Measurements from ENCODE around the gene SSR2. TPM values are rescaled to one million over a fixed set of nuclear protein-coding genes. Genes with fewer than 3 reads are reported as not detected.

SSR2 gene
- polyA plus RNA-seq, 1 donor (not counting 4 experiments of a cell fraction or from before 2014, with no cell fraction given), result 302 TPM

- Histone ChIP-seq H3K79me2 (ENCODE audit: control insufficient read depth, insufficient read depth, low read length) (peaks cover 92% of the 10 kb centered on the region), H3K9ac (ENCODE audit: control insufficient read depth, extremely low read depth, insufficient read depth, low read length) (no peak overlapping the region), H3K27ac (ENCODE audit: control insufficient read depth, insufficient read depth, low read length) (no peak overlapping the region), H3K9me3 (ENCODE audit: control insufficient read depth, low read depth, low read length) (no peaks in the 10 kb centered on the region), H3K36me3 (ENCODE audit: control insufficient read depth in 2 of 2, extremely low read depth in 1 of 2, insufficient read depth in 2 of 2, low read length in 2 of 2) (peaks cover 16 to 22% of the 10 kb centered on the region in 2 experiments), H3K9me1 (ENCODE audit: control insufficient read depth, extremely low read depth, insufficient read depth, low read length) (peaks cover 6% of the 10 kb centered on the region), H3K4me1 (ENCODE audit: control insufficient read depth, extremely low read depth, insufficient read depth, low read length) (peaks cover 34% of the 10 kb centered on the region), H3K27me3 (ENCODE audit: control insufficient read depth, extremely low read depth, insufficient read depth, low read length) (no peaks in the 10 kb centered on the region), H4K20me1 (ENCODE audit: control insufficient read depth, extremely low read depth, insufficient read depth, low read length) (peaks cover 34% of the 10 kb centered on the region), H3K4me3 (ENCODE audit: control insufficient read depth in 2 of 3, extremely low read depth in 1 of 3, insufficient read depth in 2 of 3, low read depth in 1 of 3, low read length in 3 of 3) (no peak overlapping the region), H3K4me2 (ENCODE audit: control insufficient read depth, extremely low read depth, insufficient read depth, low read depth, low read length) (no peak overlapping the region), H2AFZ (ENCODE audit: control insufficient read depth, low read length) (no peak overlapping the region)
- DNase-seq (ENCODE audit: low read depth, low spot score) (no peak), FAIRE-seq (no peak)
- no peak for TF ChIP-seq EZH2 (IDR thresholded peaks at IDR 0.05; ENCODE audit: low read length)
- TF ChIP-seq, protein P1, sequence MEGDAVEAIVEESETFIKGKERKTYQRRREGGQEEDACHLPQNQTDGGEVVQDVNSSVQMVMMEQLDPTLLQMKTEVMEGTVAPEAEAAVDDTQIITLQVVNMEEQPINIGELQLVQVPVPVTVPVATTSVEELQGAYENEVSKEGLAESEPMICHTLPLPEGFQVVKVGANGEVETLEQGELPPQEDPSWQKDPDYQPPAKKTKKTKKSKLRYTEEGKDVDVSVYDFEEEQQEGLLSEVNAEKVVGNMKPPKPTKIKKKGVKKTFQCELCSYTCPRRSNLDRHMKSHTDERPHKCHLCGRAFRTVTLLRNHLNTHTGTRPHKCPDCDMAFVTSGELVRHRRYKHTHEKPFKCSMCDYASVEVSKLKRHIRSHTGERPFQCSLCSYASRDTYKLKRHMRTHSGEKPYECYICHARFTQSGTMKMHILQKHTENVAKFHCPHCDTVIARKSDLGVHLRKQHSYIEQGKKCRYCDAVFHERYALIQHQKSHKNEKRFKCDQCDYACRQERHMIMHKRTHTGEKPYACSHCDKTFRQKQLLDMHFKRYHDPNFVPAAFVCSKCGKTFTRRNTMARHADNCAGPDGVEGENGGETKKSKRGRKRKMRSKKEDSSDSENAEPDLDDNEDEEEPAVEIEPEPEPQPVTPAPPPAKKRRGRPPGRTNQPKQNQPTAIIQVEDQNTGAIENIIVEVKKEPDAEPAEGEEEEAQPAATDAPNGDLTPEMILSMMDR (optimal IDR thresholded peaks at IDR 0.05 in 1 of 3, IDR thresholded peaks at IDR 0.05 in 1 of 3, conservative IDR thresholded peaks at IDR 0.05 in 1 of 3; ENCODE audit: extremely low read depth in 1 of 3, insufficient read depth in 2 of 3, low read length in 3 of 3), result no peak
- dilution Hi-C loops (cut with MboI; ENCODE audit: extremely low pct_ligation_motif_present, low sequenced_read_pairs), result no loop called here
Measured at GRCh38 chr1:155973723-155974122, 47.0 kb downstream of the SSR2 start.

DNA sequence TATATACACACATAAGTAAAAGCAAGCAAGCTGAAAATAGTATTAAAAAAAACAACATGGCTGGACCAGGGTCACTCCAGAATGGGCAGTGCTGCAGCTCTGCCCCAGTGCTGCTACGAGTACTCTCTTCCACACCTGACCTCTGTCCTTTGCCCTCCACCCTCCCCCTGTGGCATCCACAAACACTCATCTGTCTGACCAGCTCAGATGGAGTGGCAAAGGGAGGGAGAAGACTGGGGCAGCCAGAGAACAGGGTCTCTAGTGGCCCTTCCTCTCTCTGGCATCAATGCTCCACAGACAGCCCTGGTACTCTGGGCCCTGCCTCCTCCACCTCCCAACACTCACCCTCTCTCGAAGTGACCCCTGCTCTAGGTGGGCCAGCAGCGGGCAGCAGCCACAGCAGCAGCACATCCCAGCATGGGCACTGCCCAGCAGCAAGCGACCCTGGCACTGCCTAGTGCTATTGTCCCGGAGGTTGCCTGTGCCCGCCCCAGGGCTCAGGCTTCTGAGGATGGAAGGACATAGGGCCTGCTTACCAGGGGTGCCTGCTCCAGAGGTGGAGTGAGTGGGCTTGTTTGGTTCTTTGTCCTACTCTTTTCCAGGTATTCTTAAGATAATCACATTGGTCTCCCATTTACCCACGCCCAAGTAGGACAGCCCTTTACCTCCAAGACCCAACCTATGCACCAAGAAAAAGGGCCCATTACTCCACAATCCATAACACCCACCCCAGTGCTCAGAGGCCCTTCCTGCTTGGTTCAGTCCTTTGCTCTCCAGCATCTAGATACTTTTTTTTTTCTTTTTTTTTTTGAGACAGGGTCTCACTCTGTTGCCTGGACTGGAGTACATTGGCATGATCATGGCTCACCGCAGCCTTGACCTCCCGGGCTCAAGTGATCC lies 48.6 kb downstream of the SSR2 start:
- no peak overlapping the region for H3K4me3 ChIP-seq (ENCODE audit: control insufficient read depth in 2 of 3, extremely low read depth in 1 of 3, insufficient read depth in 2 of 3, low read depth in 1 of 3, low read length in 3 of 3)
- H3K79me2 ChIP-seq (ENCODE audit: control insufficient read depth, insufficient read depth, low read length), result peaks cover 84% of the 10 kb centered on the region
- dilution Hi-C loops (cut with MboI; ENCODE audit: extremely low pct_ligation_motif_present, low sequenced_read_pairs), result no loop called here
- H3K27ac ChIP-seq (ENCODE audit: control insufficient read depth, insufficient read depth, low read length), result no peak overlapping the region
- H2AFZ ChIP-seq (ENCODE audit: control insufficient read depth, low read length), result no peak overlapping the region
- H3K4me2 ChIP-seq (ENCODE audit: control insufficient read depth, extremely low read depth, insufficient read depth, low read depth, low read length), result no peak overlapping the region
- FAIRE-seq, result no peak
- H3K27me3 ChIP-seq (ENCODE audit: control insufficient read depth, extremely low read depth, insufficient read depth, low read length), result no peaks in the 10 kb centered on the region
- H3K9ac ChIP-seq (ENCODE audit: control insufficient read depth, extremely low read depth, insufficient read depth, low read length), result no peak overlapping the region
- peaks cover 34% of the 10 kb centered on the region for H4K20me1 ChIP-seq (ENCODE audit: control insufficient read depth, extremely low read depth, insufficient read depth, low read length)
- peaks cover 26 to 34% of the 10 kb centered on the region in 2 experiments for H3K36me3 ChIP-seq (ENCODE audit: control insufficient read depth in 2 of 2, extremely low read depth in 1 of 2, insufficient read depth in 2 of 2, low read length in 2 of 2)
- DNase-seq (ENCODE audit: low read depth, low spot score), result no peak
- no peaks in the 10 kb centered on the region for H3K9me3 ChIP-seq (ENCODE audit: control insufficient read depth, low read depth, low read length)
- peaks cover 6% of the 10 kb centered on the region for H3K9me1 ChIP-seq (ENCODE audit: control insufficient read depth, extremely low read depth, insufficient read depth, low read length)
- TF ChIP-seq, protein P1 (optimal IDR thresholded peaks at IDR 0.05 in 1 of 3, IDR thresholded peaks at IDR 0.05 in 1 of 3, conservative IDR thresholded peaks at IDR 0.05 in 1 of 3; ENCODE audit: extremely low read depth in 1 of 3, insufficient read depth in 2 of 3, low read length in 3 of 3), result no peak
- TF ChIP-seq EZH2 (IDR thresholded peaks at IDR 0.05; ENCODE audit: low read length), result no peak
- peaks cover 30% of the 10 kb centered on the region for H3K4me1 ChIP-seq (ENCODE audit: control insufficient read depth, extremely low read depth, insufficient read depth, low read length)
